ENCODE results near the gene RTN1. TPM values are rescaled to one million over a fixed set of nuclear protein-coding genes. Genes with fewer than 3 reads are reported as not detected.

RTN1 gene
- total RNA-seq, 1 donor from 2014 or later, result 5.9 TPM

Small RNA genes within 50 kb of the gene (small RNA-seq; reads per million reads assigned to genes)
- not detected for gene MIR5586 (ENCODE audit: low replicate concordance)

Other genes starting within 250 kb of the RTN1 start
- under 0.01 TPM for gene LRRC9, start 49.4 kb upstream of the RTN1 start, total RNA-seq
- 81.1 TPM for gene PCNX4, start 221.1 kb upstream of the RTN1 start, total RNA-seq